A673 (cell line): Measurements from ENCODE around the gene SMIM17. TPM values are rescaled to one million over a fixed set of nuclear protein-coding genes. Genes with fewer than 3 reads are reported as not detected.
A peak's percentile ranks its signal among the peaks of the same experiment; 100 is the strongest.

Experiments used
- BruUV-seq: library from RNA; stranded (reverse); fragments of 400-500 nt; replicated peaks from 2 replicates; lab custom pipeline; 2021; lab: Mats Ljungman, UMichigan
- CTCF ChIA-PET: fragments of 300-600 bp; sonication (Branson Sonifier 250); formaldehyde crosslinking; loops from one replicate; lab custom pipeline; 2022; ENCODE audit warnings: antibody characterized with exemption; lab: Charles Lee
- POLR2A ChIA-PET: fragments of 300-600 bp; sonication (Branson Sonifier 250); formaldehyde crosslinking; loops from one replicate; lab custom pipeline; 2022; ENCODE audit warnings: antibody characterized with exemption; ENCODE audit not compliant: low non-redundant PET; lab: Charles Lee
- DNase-seq: peaks from one replicate; pipeline ENCODE4 v3.0.0-alpha.2; 2015; ENCODE audit warnings: low spot score
- H3K27ac ChIP-seq: fragments of 200-600 bp; sonication (generic); 2 replicates; pipeline ENCODE4 v1.5.1; 2016; ENCODE audit warnings: mixed run types, low read depth, mild to moderate bottlenecking, mixed read lengths, antibody characterized with exemption, low read length; ENCODE audit not compliant: poor library complexity, severe bottlenecking
- H3K27me3 ChIP-seq: fragments of 200-600 bp; sonication (generic); replicated peaks from 2 replicates; pipeline ENCODE4 v1.6.1; 2017; ENCODE audit warnings: mixed run types, low read depth, mild to moderate bottlenecking, mixed read lengths, antibody characterized with exemption, low read length; ENCODE audit not compliant: insufficient read depth, poor library complexity
- H3K36me3 ChIP-seq: fragments of 200-600 bp; sonication (generic); 2 replicates; pipeline ENCODE4 v1.6.1; 2016; ENCODE audit warnings: mixed run types, mild to moderate bottlenecking, mixed read lengths, antibody characterized with exemption, low read length; ENCODE audit not compliant: insufficient read depth, poor library complexity, severe bottlenecking
- H3K4me1 ChIP-seq: fragments of 200-600 bp; sonication (generic); 2 replicates; pipeline ENCODE4 v1.6.1; 2017; ENCODE audit warnings: mixed run types, mild to moderate bottlenecking, mixed read lengths, antibody characterized with exemption, low read length; ENCODE audit not compliant: insufficient read depth, poor library complexity, severe bottlenecking
- H3K4me3 ChIP-seq: fragments of 200-600 bp; sonication (generic); 2 replicates; pipeline ENCODE4 v1.5.1; 2016; ENCODE audit warnings: low read depth, mixed run types, mild to moderate bottlenecking, mixed read lengths, low read length; ENCODE audit not compliant: poor library complexity, severe bottlenecking
- H3K9me3 ChIP-seq: fragments of 200-600 bp; sonication (generic); 2 replicates; pipeline ENCODE4 v1.6.1; 2016; ENCODE audit warnings: mixed run types, low read depth, mild to moderate bottlenecking, mixed read lengths, antibody characterized with exemption, low read length; ENCODE audit not compliant: poor library complexity, severe bottlenecking
- EZH2 ChIP-seq: fragments of 200-600 bp; sonication (generic); IDR thresholded peaks from 2 replicates; pipeline ENCODE4 v1.6.1; 2017; ENCODE audit warnings: borderline replicate concordance, low read depth, mild to moderate bottlenecking, mixed read lengths, antibody characterized with exemption, low read length; ENCODE audit not compliant: poor library complexity, severe bottlenecking
- intact Hi-C: fragments of 100-400 bp; cut with micrococcal nuclease; formaldehyde crosslinking; loops from one replicate; pipeline ENCODE4 v1.10.0; 2022; ENCODE audit not compliant: unreplicated experiment
- total RNA-seq: library from RNA; stranded (reverse); gene quantifications from 2 replicates; pipeline ENCODE4 v1.2.3, GENCODE V29; 2021
- TF ChIP-seq, protein P1 (sequence below): fragments of 300-800, 200-600 bp; sonication (generic); conservative IDR thresholded peaks from 2 replicates; pipeline ENCODE4 v1.5.1; 2017; ENCODE audit warnings: low read depth, mild to moderate bottlenecking, antibody characterized with exemption, low read length, moderate library complexity, mixed read lengths

SMIM17 gene
- total RNA-seq, 1 experiment from 2014 or later = 0.52 TPM

DNA sequence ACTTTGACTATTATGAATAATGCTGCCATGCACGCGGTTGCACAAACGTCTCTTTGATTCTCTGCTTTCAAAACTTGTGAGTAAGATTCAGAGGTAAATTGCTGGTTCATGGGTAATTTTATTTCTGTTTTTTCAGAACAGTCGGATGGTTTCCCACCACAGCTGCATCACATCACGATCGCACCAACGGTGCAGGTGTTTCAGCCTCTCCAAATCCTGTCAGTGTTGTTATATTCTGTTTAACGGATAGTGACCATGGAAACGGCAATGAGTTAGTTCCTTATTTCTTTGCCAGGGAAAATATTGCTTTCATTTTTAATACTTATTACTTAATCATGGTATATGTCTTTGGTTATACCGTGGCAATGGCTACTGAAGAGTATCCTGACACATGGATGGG lies 47.7 kb downstream of the SMIM17 start:
- DNase-seq = no peak
- H3K4me3 ChIP-seq = no peak overlapping the region
- TF ChIP-seq, protein P1, sequence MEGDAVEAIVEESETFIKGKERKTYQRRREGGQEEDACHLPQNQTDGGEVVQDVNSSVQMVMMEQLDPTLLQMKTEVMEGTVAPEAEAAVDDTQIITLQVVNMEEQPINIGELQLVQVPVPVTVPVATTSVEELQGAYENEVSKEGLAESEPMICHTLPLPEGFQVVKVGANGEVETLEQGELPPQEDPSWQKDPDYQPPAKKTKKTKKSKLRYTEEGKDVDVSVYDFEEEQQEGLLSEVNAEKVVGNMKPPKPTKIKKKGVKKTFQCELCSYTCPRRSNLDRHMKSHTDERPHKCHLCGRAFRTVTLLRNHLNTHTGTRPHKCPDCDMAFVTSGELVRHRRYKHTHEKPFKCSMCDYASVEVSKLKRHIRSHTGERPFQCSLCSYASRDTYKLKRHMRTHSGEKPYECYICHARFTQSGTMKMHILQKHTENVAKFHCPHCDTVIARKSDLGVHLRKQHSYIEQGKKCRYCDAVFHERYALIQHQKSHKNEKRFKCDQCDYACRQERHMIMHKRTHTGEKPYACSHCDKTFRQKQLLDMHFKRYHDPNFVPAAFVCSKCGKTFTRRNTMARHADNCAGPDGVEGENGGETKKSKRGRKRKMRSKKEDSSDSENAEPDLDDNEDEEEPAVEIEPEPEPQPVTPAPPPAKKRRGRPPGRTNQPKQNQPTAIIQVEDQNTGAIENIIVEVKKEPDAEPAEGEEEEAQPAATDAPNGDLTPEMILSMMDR = no peak
- no peak for TF ChIP-seq EZH2
- H3K36me3 ChIP-seq = no peaks in the 10 kb centered on the region
- intact Hi-C loops = no loop called here
- ChIA-PET POLR2A (no interaction called here), CTCF (no interaction called here)
- H3K27ac ChIP-seq = no peak overlapping the region
- no peaks in the 10 kb centered on the region for H3K27me3 ChIP-seq
- BruUV-seq = no TSS peak
- H3K9me3 ChIP-seq = no peaks in the 10 kb centered on the region
- H3K4me1 ChIP-seq = no peaks in the 10 kb centered on the region

DNA sequence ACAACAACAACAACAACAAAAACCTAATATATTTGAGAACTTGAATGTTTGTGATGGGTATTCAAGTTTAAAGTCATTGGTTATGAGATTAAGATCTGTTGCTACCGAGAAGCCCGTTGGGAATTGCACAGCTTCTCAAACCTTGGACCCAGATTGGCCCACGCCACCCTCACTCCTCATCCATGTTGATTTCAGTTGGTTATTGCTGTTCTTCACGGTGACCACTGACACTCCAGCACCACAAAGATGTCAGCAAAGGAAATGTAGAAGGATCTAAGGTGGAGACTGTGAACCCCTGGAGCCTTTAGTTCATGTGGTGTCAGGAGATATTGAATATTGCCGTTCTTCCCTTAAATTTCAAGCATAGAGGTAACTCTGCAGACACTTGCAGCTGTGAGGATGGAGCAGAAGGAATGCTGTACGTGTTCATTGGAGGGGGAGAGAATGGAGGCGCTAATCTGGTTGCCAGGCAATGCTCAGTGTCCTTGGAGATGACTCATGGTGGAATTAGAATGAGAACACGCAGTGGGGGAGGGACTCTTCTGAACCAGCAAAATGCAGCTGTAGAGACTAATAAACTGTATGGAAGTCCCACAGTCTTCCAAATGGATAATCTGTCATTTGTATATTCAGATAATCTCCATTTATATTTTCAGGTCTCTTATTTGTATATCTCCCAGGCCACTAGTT lies 49.4 kb downstream of the SMIM17 start:
- no peak overlapping the region for H3K4me3 ChIP-seq
- BruUV-seq = no TSS peak
- no peaks in the 10 kb centered on the region for H3K4me1 ChIP-seq
- no peaks in the 10 kb centered on the region for H3K36me3 ChIP-seq
- POLR2A ChIA-PET = no interaction called here
- DNase-seq = peak; percentile 37
- intact Hi-C loops = no loop called here
- TF ChIP-seq, protein P1 = no peak
- no peak for TF ChIP-seq EZH2
- H3K27ac ChIP-seq = no peak overlapping the region
- peaks cover under 1% of the 10 kb centered on the region for H3K9me3 ChIP-seq
- CTCF ChIA-PET = interaction anchor here (0.5 kb wide), 1 partner anchor 145 kb away, joined by 4 read pairs; no protein-coding TSS in a partner anchor
- H3K27me3 ChIP-seq = no peaks in the 10 kb centered on the region

DNA sequence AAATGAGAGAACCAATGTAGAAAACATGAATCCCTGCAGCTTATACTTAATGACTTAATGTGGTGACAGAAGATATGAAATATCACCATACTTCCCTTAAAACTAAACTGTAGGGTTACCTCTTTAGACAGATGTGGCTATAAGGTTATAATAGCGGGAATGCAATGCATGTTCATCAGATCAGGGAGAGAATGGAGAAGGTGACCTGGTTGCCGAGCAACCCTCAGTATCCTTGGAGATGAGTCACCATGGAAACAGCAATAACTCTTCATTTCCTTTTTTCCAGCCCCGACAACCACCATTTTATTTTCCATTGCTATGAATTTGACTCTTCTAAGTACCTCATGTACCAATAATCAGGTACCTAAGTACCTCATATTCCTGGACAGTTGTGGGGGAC lies 56.6 kb downstream of the SMIM17 start:
- no peak for DNase-seq
- Histone ChIP-seq H3K9me3 (peaks cover 7% of the 10 kb centered on the region), H3K27me3 (no peaks in the 10 kb centered on the region), H3K36me3 (no peaks in the 10 kb centered on the region), H3K4me3 (no peak overlapping the region), H3K4me1 (no peaks in the 10 kb centered on the region), H3K27ac (no peak overlapping the region)
- ChIA-PET CTCF (no interaction called here), POLR2A (no interaction called here)
- TF ChIP-seq, protein P1 = no peak
- no peak for TF ChIP-seq EZH2
- intact Hi-C loops = no loop called here
- no TSS peak for BruUV-seq
